Activated naive CD4-positive, alpha-beta T cell treated with anti-CD3 and anti-CD28 coated beads for 36 hours (primary cell): Measurements from ENCODE around the gene USP3. TPM values are rescaled to one million over a fixed set of nuclear protein-coding genes. Genes with fewer than 3 reads are reported as not detected.
"Not testable (repeated sequence)": the region's sequence is repeated elsewhere in the genome, so short reads cannot be mapped to it uniquely, and the experiment has no call there.

Experiments
- CTCF ChIA-PET: fragments of 350-600 bp; sonication (Branson Sonifier 250); formaldehyde crosslinking; loops from one replicate; lab custom pipeline; 2021; ENCODE audit warnings: antibody characterized with exemption; lab: Charles Lee
- DNase-seq: peaks from one replicate; pipeline ENCODE4 v3.0.0-alpha.2; 2020
- H3K27ac Mint-ChIP-seq: one replicate; pipeline ENCODE4 v1.8.0; 2021; ENCODE audit warnings: mild to moderate bottlenecking, mixed read lengths
- H3K27me3 Mint-ChIP-seq: one replicate; pipeline ENCODE4 v1.8.0; 2021; ENCODE audit warnings: low read depth, mixed read lengths
- H3K36me3 Mint-ChIP-seq: one replicate; pipeline ENCODE4 v1.8.0; 2021; ENCODE audit warnings: low read depth, mixed read lengths
- H3K4me1 Mint-ChIP-seq: one replicate; pipeline ENCODE4 v1.8.0; 2021; ENCODE audit warnings: low read depth, mixed read lengths
- H3K4me3 Mint-ChIP-seq: one replicate; pipeline ENCODE4 v1.8.0; 2021; ENCODE audit warnings: mild to moderate bottlenecking, moderate library complexity, mixed read lengths
- H3K9me3 Mint-ChIP-seq: one replicate; pipeline ENCODE4 v1.8.0; 2021; ENCODE audit warnings: mixed read lengths
- intact Hi-C: fragments of 100-400 bp; cut with micrococcal nuclease; formaldehyde crosslinking; loops from one replicate; pipeline ENCODE4 v1.15.1; 2023
- total RNA-seq, 2 experiments: library from RNA; stranded (reverse); gene quantifications; one replicate each; pipeline ENCODE4 v1.2.3, GENCODE V29; 2021

The USP3 gene
- total RNA-seq, 2 experiments from 2014 or later = 49.9 to 52.2 TPM

DNA sequence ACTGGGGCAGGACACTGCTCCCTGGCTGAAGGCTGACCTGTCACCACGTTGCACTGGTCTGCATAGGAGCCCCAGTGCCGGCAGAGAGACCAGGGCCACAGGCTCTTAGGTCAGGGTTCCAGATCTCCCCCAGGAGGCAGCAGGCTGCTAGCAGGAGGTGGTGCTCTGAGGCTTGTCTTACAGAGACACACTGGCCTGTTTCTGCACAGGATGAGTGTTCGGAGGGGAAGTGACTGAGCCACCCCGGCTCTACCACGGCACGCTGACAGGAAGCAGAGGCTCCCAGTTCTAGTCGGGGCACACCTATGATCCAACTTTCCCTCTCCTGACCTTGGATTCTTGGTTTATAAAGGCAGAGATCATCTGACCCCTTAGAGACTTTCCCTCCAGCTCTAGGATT lies 101.4 kb downstream of the USP3 start:
- intact Hi-C loops = loop anchor here (1.0 to 2.0 kb wide), 2 partner anchors 221 to 461 kb away; no protein-coding TSS in a partner anchor

DNA sequence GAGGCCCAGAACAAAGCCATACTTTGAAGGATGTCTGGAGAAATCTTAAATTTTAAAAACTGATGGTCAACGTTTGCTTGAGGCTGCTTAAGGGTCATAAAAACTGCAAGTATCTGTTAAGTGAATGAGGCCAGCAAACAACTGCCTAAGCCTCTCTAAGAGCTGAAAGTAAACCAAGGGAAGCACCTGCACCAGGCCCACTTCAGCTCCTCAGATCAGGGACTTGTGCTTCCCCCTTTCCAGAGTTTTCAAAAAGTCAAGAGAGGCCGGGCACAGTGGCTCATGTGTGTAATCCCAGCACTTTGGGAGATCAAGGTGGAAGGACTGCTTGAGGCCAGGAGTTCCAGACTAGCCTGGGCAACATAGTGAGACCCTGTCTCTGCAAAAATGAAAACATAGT lies 101.9 kb downstream of the USP3 start:
- DNase-seq = no peak
- Mint-ChIP-seq H3K4me3 (no peak overlapping the region), H3K27me3 (no peaks in the 10 kb centered on the region), H3K36me3 (peaks cover 3% of the 10 kb centered on the region), H3K4me1 (peaks cover 42% of the 10 kb centered on the region), H3K27ac (peak overlapping the region; percentile 87), H3K9me3 (no peaks in the 10 kb centered on the region)
- CTCF ChIA-PET = interaction anchor here (0.6 to 3.5 kb wide), 6 partner anchors 15 to 461 kb away, joined by 3 to 18 read pairs (median 4); no protein-coding TSS in a partner anchor
- intact Hi-C loops = loop anchor here (1.0 to 2.0 kb wide), 2 partner anchors 220 to 461 kb away; no protein-coding TSS in a partner anchor

More for the DNA sequence above, 101.4 kb downstream of the USP3 start:
- peaks cover 3% of the 10 kb centered on the region for H3K36me3 Mint-ChIP-seq
- H3K4me1 Mint-ChIP-seq = peaks cover 39% of the 10 kb centered on the region
- CTCF ChIA-PET = interaction anchor here (0.6 to 3.5 kb wide), 5 partner anchors 14 to 462 kb away, joined by 3 to 18 read pairs (median 4); no protein-coding TSS in a partner anchor
- no peak overlapping the region for H3K4me3 Mint-ChIP-seq
- no peaks in the 10 kb centered on the region for H3K27me3 Mint-ChIP-seq
- peak; percentile 88 for DNase-seq
- no peaks in the 10 kb centered on the region for H3K9me3 Mint-ChIP-seq
- H3K27ac Mint-ChIP-seq = peak overlapping the region; percentile 87

DNA sequence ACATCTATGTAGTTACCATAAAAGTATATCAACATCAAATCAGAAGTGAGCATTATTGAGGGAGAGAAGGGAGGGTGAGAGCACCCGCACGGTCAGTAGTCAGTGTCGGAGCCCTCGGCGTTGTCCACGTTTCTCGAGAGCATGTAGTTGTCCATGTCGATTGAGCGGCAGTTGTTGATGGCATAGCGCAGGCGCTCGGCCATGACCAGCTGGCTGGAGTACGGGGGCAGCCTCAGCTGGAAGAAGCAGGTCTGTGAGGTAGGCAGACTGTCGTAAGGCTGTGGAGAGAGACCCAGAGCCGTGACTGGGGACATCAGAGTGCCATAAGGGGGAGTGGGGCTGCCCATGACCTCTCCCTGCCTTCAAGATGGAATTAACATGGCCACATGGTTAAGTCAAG lies 104.6 kb downstream of the USP3 start:
- H3K27me3 Mint-ChIP-seq = no peaks in the 10 kb centered on the region
- intact Hi-C loops = no loop called here
- peaks cover 33% of the 10 kb centered on the region for H3K4me1 Mint-ChIP-seq
- CTCF ChIA-PET = interaction anchor here (0.9 to 4.3 kb wide), 10 partner anchors 9 to 459 kb away, joined by 3 to 49 read pairs (median 4); no protein-coding TSS in a partner anchor
- H3K4me3 Mint-ChIP-seq = no peak overlapping the region
- peaks cover 3% of the 10 kb centered on the region for H3K36me3 Mint-ChIP-seq
- no peak for DNase-seq
- no peak overlapping the region for H3K27ac Mint-ChIP-seq
- H3K9me3 Mint-ChIP-seq = no peaks in the 10 kb centered on the region

DNA sequence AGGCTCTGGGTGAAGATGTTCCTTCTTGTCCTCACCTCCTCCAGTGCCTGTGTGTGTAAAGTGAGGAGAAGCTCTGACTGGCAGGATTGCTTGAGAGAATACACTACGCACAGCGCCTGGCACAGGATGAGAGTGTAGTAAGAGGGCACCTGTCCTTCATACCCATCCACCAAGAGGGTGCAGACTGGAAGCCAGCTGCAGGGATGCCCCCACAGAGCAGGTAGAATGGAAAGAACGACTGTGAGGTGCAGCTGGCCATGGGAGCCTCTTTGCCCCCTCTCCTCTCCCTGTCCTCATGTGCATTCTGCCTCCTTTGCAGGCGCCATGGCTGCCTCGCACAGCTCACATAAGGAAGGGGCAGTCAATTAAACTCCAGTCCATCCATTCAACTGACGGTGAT lies 105.1 kb downstream of the USP3 start:
- no peaks in the 10 kb centered on the region for H3K27me3 Mint-ChIP-seq
- no peak overlapping the region for H3K27ac Mint-ChIP-seq
- peaks cover 31% of the 10 kb centered on the region for H3K4me1 Mint-ChIP-seq
- no peak overlapping the region for H3K4me3 Mint-ChIP-seq
- intact Hi-C loops = no loop called here
- no peak for DNase-seq
- peaks cover 3% of the 10 kb centered on the region for H3K36me3 Mint-ChIP-seq
- CTCF ChIA-PET = interaction anchor here (0.6 to 4.3 kb wide), 30 partner anchors 9 to 480 kb away, joined by 3 to 49 read pairs (median 4); partner anchors contain the start of gene DAPK2
- no peaks in the 10 kb centered on the region for H3K9me3 Mint-ChIP-seq

DNA sequence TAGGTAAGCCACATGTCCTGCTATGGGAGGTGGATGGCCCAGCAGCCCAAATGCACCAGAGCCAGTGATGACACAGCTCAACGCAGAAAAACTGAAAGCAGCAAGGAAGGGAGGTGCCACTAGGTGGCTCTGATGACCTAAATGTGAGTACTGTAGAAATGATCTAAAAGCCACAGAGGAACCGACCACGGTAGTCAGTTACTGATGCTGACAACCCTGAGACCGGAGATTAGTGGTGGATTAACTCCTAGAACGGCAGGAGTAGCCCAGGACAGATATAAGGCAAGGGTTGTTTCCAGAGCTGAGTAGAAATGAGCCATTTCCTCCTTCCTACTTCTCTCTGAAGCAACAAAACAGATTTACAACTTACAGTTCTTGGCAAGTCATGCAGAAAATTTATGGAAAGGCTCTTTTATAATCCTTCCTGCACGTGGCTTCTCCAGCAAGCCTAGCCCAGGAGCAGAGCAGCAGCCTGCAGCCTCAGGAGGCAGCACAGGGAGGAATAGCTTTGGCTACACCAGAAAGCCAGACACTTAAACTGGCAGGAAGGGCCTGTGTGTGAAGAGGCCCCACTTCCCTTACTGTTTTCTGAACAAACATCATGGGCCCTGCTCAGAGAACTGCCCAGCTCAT lies 105.9 kb downstream of the USP3 start:
- Mint-ChIP-seq H3K9me3 (no peaks in the 10 kb centered on the region), H3K27ac (peak overlapping the region; percentile 83), H3K36me3 (peaks cover 5% of the 10 kb centered on the region), H3K4me1 (peaks cover 24% of the 10 kb centered on the region), H3K27me3 (no peaks in the 10 kb centered on the region), H3K4me3 (no peak overlapping the region)
- intact Hi-C loops = loop anchor here (1.0 to 2.0 kb wide), 5 partner anchors 58 to 542 kb away; no protein-coding TSS in a partner anchor
- CTCF ChIA-PET = interaction anchor here (0.5 to 4.3 kb wide), 33 partner anchors 10 to 457 kb away, joined by 3 to 49 read pairs (median 4); partner anchors contain the start of gene DAPK2
- DNase-seq = peak; percentile 91

DNA sequence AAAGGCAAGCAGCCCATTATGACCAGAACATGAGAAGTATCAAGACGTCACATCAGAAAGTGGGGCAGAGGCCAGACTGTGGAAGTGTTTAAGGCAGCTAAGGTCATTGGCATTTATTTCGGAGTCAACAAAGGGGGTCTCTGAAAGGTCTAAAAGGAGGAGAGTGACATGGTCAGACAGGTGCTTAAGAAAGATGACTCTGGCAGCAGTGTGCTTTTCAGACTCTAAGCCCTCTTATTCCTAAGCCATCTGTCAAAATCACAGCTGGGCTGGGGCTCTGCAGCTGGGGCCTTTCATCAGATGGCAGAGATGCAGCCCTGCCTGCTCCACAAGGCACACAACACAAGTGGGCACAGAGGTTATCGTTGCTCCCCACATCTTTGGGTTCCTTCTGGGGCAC lies 106.8 kb downstream of the USP3 start:
- Mint-ChIP-seq H3K27me3 (no peaks in the 10 kb centered on the region), H3K36me3 (peaks cover 9% of the 10 kb centered on the region), H3K4me1 (peaks cover 16% of the 10 kb centered on the region), H3K4me3 (no peak overlapping the region), H3K9me3 (no peaks in the 10 kb centered on the region), H3K27ac (peak overlapping the region; percentile 83)
- DNase-seq = no peak
- CTCF ChIA-PET = interaction anchor here (0.7 to 4.3 kb wide), 11 partner anchors 11 to 457 kb away, joined by 3 to 49 read pairs (median 4); partner anchors contain the start of gene DAPK2
- intact Hi-C loops = loop anchor here (2.0 kb wide), 2 partner anchors 58 to 542 kb away; no protein-coding TSS in a partner anchor

DNA sequence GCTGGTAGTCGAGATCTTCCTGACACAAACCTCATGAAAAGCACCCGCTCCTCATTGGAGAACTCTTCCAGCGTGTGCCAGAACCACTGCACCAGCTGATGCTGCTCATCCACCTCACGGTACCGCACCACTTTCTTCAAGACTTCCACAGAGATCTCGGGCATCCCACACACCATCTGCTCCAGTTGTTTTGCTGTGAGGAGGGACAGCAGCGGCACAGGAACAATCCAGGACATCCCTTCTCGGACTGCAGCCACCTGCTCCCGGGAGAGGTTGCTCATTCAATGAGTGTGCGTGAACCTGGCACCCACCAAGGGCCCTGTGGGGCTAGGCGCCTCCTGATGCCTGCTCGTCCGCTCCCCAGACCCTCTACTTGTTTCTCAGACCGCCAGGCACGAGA lies 107.9 kb downstream of the USP3 start:
- CTCF ChIA-PET = interaction anchor here (0.7 to 4.3 kb wide), 4 partner anchors 12 to 456 kb away, joined by 3 to 30 read pairs (median 4); no protein-coding TSS in a partner anchor
- no peak overlapping the region for H3K4me3 Mint-ChIP-seq
- DNase-seq = no peak
- H3K9me3 Mint-ChIP-seq = no peaks in the 10 kb centered on the region
- intact Hi-C loops = no loop called here
- H3K27me3 Mint-ChIP-seq = no peaks in the 10 kb centered on the region
- H3K36me3 Mint-ChIP-seq = peaks cover 8% of the 10 kb centered on the region
- H3K27ac Mint-ChIP-seq = no peak overlapping the region
- H3K4me1 Mint-ChIP-seq = peaks cover 12% of the 10 kb centered on the region

DNA sequence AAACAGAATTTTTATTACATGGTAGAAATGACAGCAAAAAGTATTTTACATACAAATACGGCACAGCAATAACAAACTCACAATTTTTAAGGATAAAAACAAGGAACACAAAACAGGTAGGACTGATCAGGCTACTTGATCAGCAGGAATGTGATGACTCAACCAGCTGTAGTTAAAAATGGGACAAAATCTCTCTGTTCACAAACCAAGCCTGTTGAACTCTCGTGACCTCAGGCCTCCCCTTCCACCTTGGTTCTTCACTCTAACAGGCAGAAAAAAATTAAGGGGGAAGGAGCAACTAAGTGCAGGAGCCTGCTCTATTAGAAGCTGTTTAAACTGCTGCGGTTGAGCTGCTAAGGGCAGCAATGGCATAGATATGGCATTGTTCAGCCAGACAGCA lies 111.5 kb downstream of the USP3 start:
- peak overlapping the region; percentile 12 for H3K27ac Mint-ChIP-seq
- CTCF ChIA-PET = no interaction called here

DNA sequence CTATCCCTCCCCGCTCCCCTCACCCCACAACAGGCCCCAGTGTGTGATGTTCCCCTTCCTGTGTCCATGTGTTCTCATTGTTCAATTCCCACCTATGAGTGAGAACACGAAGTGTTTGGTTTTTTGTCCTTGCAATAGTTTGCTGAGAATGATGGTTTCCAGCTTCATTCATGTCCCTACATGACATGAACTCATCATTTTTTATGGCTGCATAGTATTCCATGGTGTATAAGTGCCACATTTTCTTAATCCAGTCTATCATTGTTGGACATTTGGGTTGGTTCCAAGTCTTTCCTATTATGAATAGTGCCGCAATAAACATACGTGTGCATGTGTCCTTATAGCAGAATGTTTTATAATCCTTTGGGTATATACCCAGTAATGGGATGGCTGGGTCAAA lies 112.8 kb downstream of the USP3 start:
- H3K4me1 Mint-ChIP-seq, DNase-seq, H3K27me3 Mint-ChIP-seq, H3K4me3 Mint-ChIP-seq, intact Hi-C loops, H3K27ac Mint-ChIP-seq, CTCF ChIA-PET, H3K9me3 Mint-ChIP-seq: not testable (repeated sequence)
- peaks cover 25% of the 10 kb centered on the region for H3K36me3 Mint-ChIP-seq

More for the DNA sequence above, 111.5 kb downstream of the USP3 start:
- Mint-ChIP-seq H3K4me3 (no peak overlapping the region), H3K36me3 (peaks cover 17% of the 10 kb centered on the region), H3K27me3 (no peaks in the 10 kb centered on the region), H3K4me1 (peaks cover 2% of the 10 kb centered on the region), H3K9me3 (peaks cover 2% of the 10 kb centered on the region)
- no peak for DNase-seq
- intact Hi-C loops = no loop called here

DNA sequence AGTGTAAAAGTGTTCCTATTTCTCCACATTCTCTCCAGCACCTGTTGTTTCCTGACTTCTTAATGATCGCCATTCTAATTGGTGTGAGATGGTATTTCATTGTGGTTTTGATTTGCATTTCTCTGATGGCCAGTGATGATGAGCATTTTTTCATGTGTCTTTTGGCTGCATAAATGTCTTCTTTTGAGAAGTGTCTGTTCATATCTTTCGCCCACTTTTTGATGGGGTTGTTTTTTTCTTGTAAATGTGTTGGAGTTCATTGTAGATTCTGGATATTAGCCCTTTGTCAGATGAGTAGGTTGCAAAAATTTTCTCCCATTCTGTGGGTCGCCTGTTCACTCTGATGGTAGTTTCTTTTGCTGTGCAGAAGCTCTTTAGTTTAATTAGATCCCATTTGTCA lies 113.2 kb downstream of the USP3 start:
- CTCF ChIA-PET = not testable (repeated sequence)

DNA sequence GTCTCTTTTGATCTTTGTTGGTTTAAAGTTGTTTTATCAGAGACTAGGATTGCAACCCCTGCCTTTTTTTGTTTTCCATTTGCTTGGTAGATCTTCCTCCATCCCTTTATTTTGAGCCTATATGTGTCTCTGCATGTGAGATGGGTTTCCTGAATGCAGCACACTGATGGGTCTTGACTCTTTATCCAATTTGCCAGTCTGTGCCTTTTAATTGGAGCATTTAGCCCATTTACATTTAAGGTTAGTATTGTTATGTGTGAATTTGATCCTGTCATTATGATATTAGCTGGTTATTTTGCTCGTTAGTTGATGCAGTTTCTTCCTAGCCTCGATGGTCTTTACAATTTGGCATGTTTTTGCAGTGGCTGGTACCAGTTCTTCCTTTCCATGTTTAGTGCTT lies 116.4 kb downstream of the USP3 start:
- CTCF ChIA-PET, intact Hi-C loops, H3K4me3 Mint-ChIP-seq, H3K9me3 Mint-ChIP-seq, H3K27ac Mint-ChIP-seq, H3K27me3 Mint-ChIP-seq, H3K4me1 Mint-ChIP-seq, DNase-seq: not testable (repeated sequence)
- H3K36me3 Mint-ChIP-seq = peaks cover 32% of the 10 kb centered on the region

More for the DNA sequence above, 113.2 kb downstream of the USP3 start:
- H3K4me3 Mint-ChIP-seq, intact Hi-C loops, DNase-seq, H3K27ac Mint-ChIP-seq, H3K4me1 Mint-ChIP-seq, H3K9me3 Mint-ChIP-seq, H3K27me3 Mint-ChIP-seq: not testable (repeated sequence)
- peaks cover 25% of the 10 kb centered on the region for H3K36me3 Mint-ChIP-seq

DNA sequence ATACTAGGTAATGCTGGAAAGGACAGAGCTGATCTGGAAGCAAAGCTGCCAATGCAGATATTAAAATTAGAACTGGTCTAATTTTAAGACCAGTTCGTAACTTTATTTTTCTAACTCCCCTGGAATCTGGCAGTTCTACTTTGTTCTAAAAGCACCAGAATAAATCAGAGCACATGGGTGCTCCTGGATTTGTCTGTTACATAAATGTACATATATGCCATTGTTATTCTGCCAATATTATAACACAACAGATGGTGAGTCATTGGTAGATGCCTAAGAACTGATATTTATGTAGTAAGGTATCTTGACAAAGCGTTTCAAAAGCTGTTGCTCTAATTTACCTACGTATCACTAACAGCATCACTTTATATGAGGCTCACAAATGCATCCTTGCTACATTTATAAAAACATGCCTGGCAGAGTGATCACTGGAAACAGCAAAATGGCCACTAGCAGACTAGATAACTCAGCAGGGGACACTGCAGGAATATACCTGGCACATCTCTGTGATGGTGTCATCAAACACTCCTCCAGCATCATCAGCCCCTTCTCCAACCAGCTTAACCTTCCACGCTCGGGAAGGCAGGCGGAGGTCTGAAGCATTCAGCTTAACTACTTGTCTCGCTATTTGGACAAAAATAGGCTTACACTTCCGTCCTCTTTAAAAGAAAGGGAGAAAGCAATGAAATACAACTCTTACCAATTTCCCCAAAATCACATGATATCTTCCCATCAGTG lies 119.0 kb downstream of the USP3 start:
- Mint-ChIP-seq H3K9me3 (peaks cover 2% of the 10 kb centered on the region), H3K27me3 (no peaks in the 10 kb centered on the region), H3K36me3 (peaks cover 33% of the 10 kb centered on the region)

More for the DNA sequence above, 119.0 kb downstream of the USP3 start:
- H3K4me1 Mint-ChIP-seq = no peaks in the 10 kb centered on the region
- DNase-seq = no peak
- intact Hi-C loops = no loop called here
- no peak overlapping the region for H3K4me3 Mint-ChIP-seq
- CTCF ChIA-PET = interaction anchor here (0.7 to 1.3 kb wide), 2 partner anchors 13 to 129 kb away, joined by 4 to 5 read pairs; no protein-coding TSS in a partner anchor
- H3K27ac Mint-ChIP-seq = peak overlapping the region; percentile 31
